ENCODE results near the gene STX18.

The STX18 gene

GRCh38 chr4:4395849-4396627, 145.8 kb downstream of the STX18 start:
- no peak for DNase-seq

GRCh38 chr4:4395371-4395770, 146.5 kb downstream of the STX18 start:
- no peak for DNase-seq

DNA sequence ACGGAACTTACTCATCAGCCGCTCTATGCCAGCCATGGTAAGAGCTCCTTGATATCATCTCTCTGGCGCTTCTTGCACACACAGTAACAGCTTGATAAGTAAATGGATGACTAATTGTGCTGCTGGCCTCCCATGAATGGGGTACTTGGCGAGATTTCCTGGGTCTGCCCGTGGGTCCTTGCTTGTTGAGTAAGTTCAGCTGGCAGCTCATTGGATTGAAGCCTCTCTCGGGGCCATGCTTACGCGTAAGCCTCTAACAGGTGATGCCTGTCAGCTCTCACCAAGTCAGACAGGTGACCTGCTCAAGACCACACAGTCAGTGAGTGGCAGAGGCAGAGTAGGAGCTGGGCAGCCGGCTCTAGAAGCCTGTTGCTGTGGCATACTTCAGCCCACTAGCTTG, 147.2 kb downstream of the STX18 start:
- no peak for DNase-seq

GRCh38 chr4:4392501-4393183, 149.2 kb downstream of the STX18 start:
- no peak for DNase-seq

GRCh38 chr4:4391866-4392265, 150.0 kb downstream of the STX18 start:
- DNase-seq = no peak

- DNase-seq = no peak
These were observed 151.2 kb downstream of the STX18 start for GRCh38 chr4:4390515-4391240.

DNA sequence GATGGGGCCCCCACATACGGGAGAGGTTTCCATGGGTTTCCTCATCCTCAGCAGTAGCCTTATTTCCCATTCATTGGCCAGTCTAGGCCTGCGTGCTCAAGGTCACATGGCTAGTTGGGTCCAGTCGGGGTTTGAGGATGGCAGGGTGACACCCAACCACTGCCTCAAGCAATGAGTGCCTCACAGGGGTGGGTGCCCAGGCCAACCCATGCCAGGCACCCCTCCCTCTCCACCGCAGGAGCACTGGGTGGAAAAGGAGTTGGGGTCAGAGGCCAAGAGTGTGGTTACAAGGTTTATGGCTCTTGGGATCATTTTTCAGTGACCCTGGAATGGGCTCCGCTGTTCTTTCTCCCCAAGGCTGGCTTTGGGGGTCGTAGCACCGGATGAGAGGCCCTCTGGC, 151.8 kb downstream of the STX18 start:
- DNase-seq = no peak

GRCh38 chr4:4388836-4389575, 152.8 kb downstream of the STX18 start:
- no peak for DNase-seq

GRCh38 chr4:4388311-4388790, 153.5 kb downstream of the STX18 start:
- no peak for DNase-seq

- DNase-seq = no peak
These were observed 154.1 kb downstream of the STX18 start for GRCh38 chr4:4387531-4388310.

GRCh38 chr4:4386736-4387392, 155.0 kb downstream of the STX18 start, which contains the start of gene NSG1:
NSG1 (plus strand) TSS chr4:4387102; CDS start chr4:4387630, 528 bp downstream.
- no peak for DNase-seq

- no peak for DNase-seq
These were observed 155.5 kb downstream of the STX18 start for GRCh38 chr4:4386296-4386735.

DNA sequence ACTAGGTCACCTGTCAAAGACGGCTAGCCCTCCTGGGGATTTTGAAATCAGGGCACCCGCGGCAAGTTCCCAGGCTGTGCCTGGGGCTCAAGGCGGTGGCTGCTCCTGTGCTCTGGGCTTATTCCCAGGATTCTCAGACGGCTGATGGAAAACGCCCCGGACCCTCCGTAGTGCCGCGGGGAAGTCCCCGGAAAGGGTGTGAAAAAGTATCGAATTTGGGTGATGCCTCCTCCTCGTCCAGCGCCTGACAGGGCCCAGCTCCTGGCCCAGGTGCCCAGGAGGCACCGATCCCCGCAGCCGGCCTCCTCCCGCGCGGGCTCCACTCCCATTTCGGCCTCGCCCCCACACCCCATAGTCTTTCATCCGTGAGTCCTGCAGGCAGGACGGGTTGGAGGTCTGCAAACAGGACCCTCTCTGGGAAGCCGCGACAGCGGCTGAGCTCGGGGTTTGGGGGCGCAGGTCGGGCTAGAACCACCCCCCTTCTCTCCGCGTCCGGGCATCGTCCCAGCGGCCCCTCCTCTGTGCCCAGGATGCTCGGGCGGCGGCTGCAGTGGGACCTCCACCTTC, 156.0 kb downstream of the STX18 start:
- no peak for DNase-seq

GRCh38 chr4:4384837-4385236, 157.0 kb downstream of the STX18 start:
- peak; percentile 12 for DNase-seq

DNA sequence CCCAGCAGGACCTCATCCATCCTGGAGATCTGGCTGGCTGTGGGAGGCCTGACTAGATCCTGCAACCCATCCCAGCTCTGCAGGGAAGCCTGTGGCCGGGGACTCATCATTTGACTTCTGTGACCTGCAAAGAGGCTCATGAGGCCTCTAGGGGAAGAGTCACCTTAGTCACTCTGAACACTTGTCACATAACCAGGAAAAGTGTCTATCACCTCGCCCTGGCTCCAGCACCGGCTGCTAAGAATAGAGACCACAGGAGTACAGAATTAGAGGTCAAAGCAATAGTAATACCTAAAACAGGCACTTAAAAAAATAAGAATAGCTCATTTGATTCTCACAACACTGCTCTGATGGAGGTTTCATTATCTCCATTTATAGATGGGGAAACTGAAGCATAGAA, 158.8 kb downstream of the STX18 start:
- DNase-seq = no peak

GRCh38 chr4:4379540-4380087, 162.2 kb downstream of the STX18 start:
- no peak for DNase-seq

- no peak for DNase-seq
These were observed 164.0 kb downstream of the STX18 start for GRCh38 chr4:4377732-4378460.

DNA sequence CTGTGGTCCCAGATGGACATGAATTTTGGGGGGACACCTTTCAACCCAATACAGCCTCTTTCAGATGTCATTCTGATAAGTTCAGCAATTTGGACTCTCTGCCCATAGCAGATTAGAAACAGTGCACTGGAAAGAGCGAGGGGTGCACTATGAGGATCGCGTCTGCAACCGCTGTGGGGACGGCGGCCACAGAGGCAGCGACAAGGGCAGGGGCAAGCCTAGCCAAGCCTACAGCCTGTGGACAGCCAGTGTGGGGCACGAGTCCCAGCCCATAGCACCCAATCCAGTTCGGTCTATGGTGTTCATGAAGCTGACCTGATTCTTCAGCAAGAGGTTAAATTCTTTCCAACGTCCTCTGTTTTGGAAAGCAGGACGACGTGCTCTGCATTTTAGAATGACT, 164.7 kb downstream of the STX18 start:
- DNase-seq = no peak

DNA sequence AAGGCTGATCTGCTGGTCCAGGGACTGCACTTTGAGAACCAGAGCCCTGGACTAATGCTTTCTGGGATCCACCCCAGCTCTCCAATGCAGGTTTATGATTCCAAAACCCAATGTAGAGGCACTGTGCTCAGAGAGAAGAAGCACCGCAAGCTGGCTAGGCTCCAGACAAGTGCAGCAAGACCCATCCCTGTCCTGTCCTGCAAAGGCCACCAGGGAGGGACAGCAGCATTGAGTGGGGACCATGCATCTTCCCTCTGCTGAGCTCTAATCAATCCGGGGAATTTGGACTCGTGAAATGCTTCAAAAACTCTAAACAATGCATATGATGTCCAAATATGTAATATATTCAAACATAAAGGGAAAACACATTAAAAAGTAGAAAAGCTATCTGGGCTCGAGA, 165.8 kb downstream of the STX18 start:
- no peak for DNase-seq

Measured in NCI-H748 treated with DMSO at 0.1 percent for 48 hours (cell line).